ENCODE results near the gene ST3GAL5. TPM values are rescaled to one million over a fixed set of nuclear protein-coding genes. Genes with fewer than 3 reads are reported as not detected.

Gene ST3GAL5
- total and polyA plus RNA-seq, 8 donors = 58.4 to 108 (median 93.9) TPM

- Histone ChIP-seq H3K27ac (no peak overlapping the region), H3K9me3 (no peaks in the 10 kb centered on the region), H3K27me3 (no peaks in the 10 kb centered on the region), H3K36me3 (no peaks in the 10 kb centered on the region), H3K4me3 (no peak overlapping the region), H3K4me1 (peaks cover 2 to 16% of the 10 kb centered on the region in 2 donors)
- DNase-seq (no peak), ATAC-seq (peak; percentile 71)
- TF ChIP-seq CTCF (IDR thresholded peaks at IDR 0.05) = no peak
- intact Hi-C loops (cut with DNase I) = loop anchor here in 1 of 2 donors (10.0 kb wide), 1 partner anchor 52 kb away; the partner anchor contains the start of gene ATOH8
These were observed 82.3 kb downstream of the ST3GAL5 start for GRCh38 chr2:85806358-85807118.

DNA sequence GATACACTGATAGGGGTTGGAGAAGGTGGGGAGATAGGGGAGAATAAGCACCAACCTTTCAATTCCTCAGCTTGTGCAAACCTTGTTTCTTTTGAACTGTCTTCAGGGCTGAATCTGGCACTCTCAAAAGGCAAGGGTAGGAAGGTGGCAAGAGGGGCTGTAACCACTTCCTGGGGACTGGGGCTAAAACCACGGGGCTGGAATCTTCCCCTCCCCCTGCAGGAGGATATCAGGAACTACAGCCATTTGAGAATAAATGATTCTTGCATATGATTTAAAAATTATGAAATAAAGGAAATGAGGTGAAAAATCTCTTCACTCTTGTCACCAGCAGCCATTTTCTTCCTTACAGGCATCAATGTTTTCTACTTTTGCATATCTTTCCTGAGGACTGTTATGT lies 84.2 kb downstream of the ST3GAL5 start:
- peak; percentile 37 to 43 for TF ChIP-seq CTCF (IDR thresholded peaks at IDR 0.05)
- no peaks in the 10 kb centered on the region for H3K36me3 ChIP-seq
- ATAC-seq (peak; percentile 21), DNase-seq (no peak)
- H3K4me1 ChIP-seq = peaks cover 0 to 7% of the 10 kb centered on the region in 2 donors
- H3K27ac ChIP-seq = no peak overlapping the region
- H3K27me3 ChIP-seq = no peaks in the 10 kb centered on the region
- no peak overlapping the region for H3K4me3 ChIP-seq
- H3K9me3 ChIP-seq = peaks cover 0 to 4% of the 10 kb centered on the region in 2 donors
- intact Hi-C loops (cut with DNase I) = loop anchor here in 1 of 2 donors (10.0 kb wide), 1 partner anchor 50 kb away; the partner anchor contains the start of gene ATOH8

- peaks cover 0 to 4% of the 10 kb centered on the region in 2 donors for H3K9me3 ChIP-seq
- no peak overlapping the region for H3K4me3 ChIP-seq
- no peaks in the 10 kb centered on the region for H3K36me3 ChIP-seq
- no peak for DNase-seq
- intact Hi-C loops (cut with DNase I) = loop anchor here in 1 of 2 donors (10.0 kb wide), 1 partner anchor 49 kb away; the partner anchor contains the start of gene ATOH8
- ATAC-seq = no peak
- H3K4me1 ChIP-seq = peaks cover 0 to 7% of the 10 kb centered on the region in 2 donors
- TF ChIP-seq CTCF (IDR thresholded peaks at IDR 0.05) = no peak
- no peak overlapping the region for H3K27ac ChIP-seq
- no peaks in the 10 kb centered on the region for H3K27me3 ChIP-seq
These were observed 84.9 kb downstream of the ST3GAL5 start for GRCh38 chr2:85803704-85804425.

- TF ChIP-seq CTCF (IDR thresholded peaks at IDR 0.05) = no peak
- Histone ChIP-seq H3K27ac (no peak overlapping the region), H3K36me3 (no peaks in the 10 kb centered on the region), H3K4me3 (no peak overlapping the region), H3K27me3 (no peaks in the 10 kb centered on the region), H3K9me3 (peaks cover 0 to 4% of the 10 kb centered on the region in 2 donors), H3K4me1 (peaks cover 0 to 10% of the 10 kb centered on the region in 2 donors)
- ATAC-seq = no peak
- intact Hi-C loops (cut with DNase I) = loop anchor here in 1 of 2 donors (10.0 kb wide), 1 partner anchor 48 kb away; the partner anchor contains the start of gene ATOH8
- DNase-seq = no peak
These were observed 86.3 kb downstream of the ST3GAL5 start for GRCh38 chr2:85802354-85803103.
